Trophoblast cell (in vitro differentiated cells and primary cell): Measurements from ENCODE around the gene DPP6.
A peak's percentile ranks its signal among the peaks of the same experiment; 100 is the strongest.

Source experiments
- DNase-seq, 2 donors: peaks; one replicate each; pipeline ENCODE4 v3.0.0-alpha.2; 2016
- H2AFZ ChIP-seq: 2 replicates; pipeline ENCODE4 v1.6.1; 2013; ENCODE audit warnings: low read length, moderate library complexity, mild to moderate bottlenecking; ENCODE audit not compliant: insufficient read depth, poor library complexity
- H2AK5ac ChIP-seq: 2 replicates; pipeline ENCODE4 v1.6.1; 2013; ENCODE audit warnings: mild to moderate bottlenecking, low read length
- H2BK120ac ChIP-seq: 2 replicates; pipeline ENCODE4 v1.6.1; 2013; ENCODE audit warnings: low read length, mild to moderate bottlenecking, moderate library complexity; ENCODE audit not compliant: insufficient read depth, poor library complexity
- H2BK12ac ChIP-seq: 2 replicates; pipeline ENCODE4 v1.6.1; 2013; ENCODE audit warnings: mild to moderate bottlenecking, low read length, moderate library complexity
- H2BK5ac ChIP-seq: 2 replicates; pipeline ENCODE4 v1.6.1; 2013; ENCODE audit warnings: low read length, low read depth, moderate library complexity, mild to moderate bottlenecking; ENCODE audit not compliant: poor library complexity
- H3K14ac ChIP-seq: 2 replicates; pipeline ENCODE4 v1.6.1; 2013; ENCODE audit warnings: mild to moderate bottlenecking, low read length
- H3K18ac ChIP-seq: 2 replicates; pipeline ENCODE4 v1.6.1; 2013; ENCODE audit warnings: mild to moderate bottlenecking, low read length
- H3K23ac ChIP-seq: 2 replicates; pipeline ENCODE4 v1.6.1; 2013; ENCODE audit warnings: low read length
- H3K27ac ChIP-seq: 2 replicates; pipeline ENCODE4 v1.5.1; 2013; ENCODE audit warnings: low read depth, mild to moderate bottlenecking, inconsistent platforms, low read length, moderate library complexity
- H3K27me3 ChIP-seq: 2 replicates; pipeline ENCODE4 v1.6.1; 2013; ENCODE audit warnings: inconsistent platforms, mild to moderate bottlenecking, low read length, moderate library complexity; ENCODE audit not compliant: insufficient read depth
- H3K36me3 ChIP-seq, 2 experiments: 1 replicate in 1 of 2; 2 replicates in 1 of 2; pipeline ENCODE4 v1.6.1; 2013; ENCODE audit warnings: low read length in 2 of 2, mild to moderate bottlenecking in 2 of 2, moderate library complexity in 1 of 2; ENCODE audit not compliant: insufficient read depth in 2 of 2, control insufficient read depth in 1 of 2
- H3K4ac ChIP-seq: 2 replicates; pipeline ENCODE4 v1.6.1; 2013; ENCODE audit warnings: low read depth, mild to moderate bottlenecking, low read length, moderate library complexity
- H3K4me1 ChIP-seq, 2 experiments: 1 replicate in 1 of 2; 2 replicates in 1 of 2; pipeline ENCODE4 v1.6.1; 2013; ENCODE audit warnings: low read length in 2 of 2, mild to moderate bottlenecking in 2 of 2, moderate library complexity in 1 of 2; ENCODE audit not compliant: insufficient read depth in 2 of 2, control insufficient read depth in 1 of 2
- H3K4me2 ChIP-seq: 2 replicates; pipeline ENCODE4 v1.6.1; 2013; ENCODE audit warnings: inconsistent platforms, mild to moderate bottlenecking, low read length, moderate library complexity
- H3K4me3 ChIP-seq: 2 replicates; pipeline ENCODE4 v1.5.1; 2013; ENCODE audit warnings: mild to moderate bottlenecking, low read depth, low read length, inconsistent platforms
- H3K79me1 ChIP-seq: one replicate; pipeline ENCODE4 v1.6.1; 2013; ENCODE audit warnings: low read length
- H3K79me2 ChIP-seq: 2 replicates; pipeline ENCODE4 v1.6.1; 2013; ENCODE audit warnings: low read length, mild to moderate bottlenecking; ENCODE audit not compliant: control insufficient read depth, insufficient read depth, poor library complexity
- H3K9ac ChIP-seq: 2 replicates; pipeline ENCODE4 v1.6.1; 2013; ENCODE audit warnings: mild to moderate bottlenecking, low read length
- H3K9me3 ChIP-seq: 2 replicates; pipeline ENCODE4 v1.6.1; 2013; ENCODE audit warnings: low read depth, mild to moderate bottlenecking, control low read depth, inconsistent platforms, low read length; ENCODE audit not compliant: insufficient read depth
- H4K12ac ChIP-seq: 2 replicates; pipeline ENCODE4 v1.6.1; 2013; ENCODE audit warnings: low read depth, mild to moderate bottlenecking, low read length, moderate library complexity
- H4K8ac ChIP-seq: 2 replicates; pipeline ENCODE4 v1.6.1; 2013; ENCODE audit warnings: low read depth, mild to moderate bottlenecking, low read length, moderate library complexity
- H4K91ac ChIP-seq: one replicate; pipeline ENCODE4 v1.6.1; 2013; ENCODE audit warnings: low read depth, mild to moderate bottlenecking, low read length, moderate library complexity
- WGBS: extraction: QIAGEN DNeasy Blood & Tissue Kit; methylation state at CpG from one replicate; pipeline ENCODE4 v1.1.7; 2013; ENCODE audit warnings: missing lambda C conversion rate; ENCODE audit not compliant: insufficient read length, insufficient coverage; ENCODE audit errors: extremely low coverage; 5-methylcytosine and 5-hydroxymethylcytosine counted together

DPP6 gene

DNA sequence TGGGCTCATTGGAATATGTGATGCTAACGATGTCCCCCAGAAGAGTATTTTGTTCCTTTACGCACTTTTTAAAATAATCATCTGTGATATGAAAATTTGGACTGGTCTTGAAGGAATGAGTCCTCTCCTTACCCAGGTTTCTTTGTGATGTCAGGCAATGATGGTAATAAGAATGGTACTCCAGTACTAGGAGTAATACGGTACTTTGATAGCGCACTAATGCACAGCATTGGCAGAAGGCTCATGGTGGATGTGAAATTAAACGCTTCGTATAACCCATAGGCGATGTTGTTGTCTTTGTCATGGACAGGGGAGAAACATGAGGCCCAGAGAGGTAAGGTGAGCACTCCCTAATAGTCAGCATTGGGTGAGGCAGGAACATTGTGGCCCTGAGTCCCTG, 125.4 kb downstream of the DPP6 start:
- H3K23ac ChIP-seq: no peak overlapping the region
- H3K18ac ChIP-seq: no peak overlapping the region
- H4K12ac ChIP-seq: no peak overlapping the region
- H3K4me1 ChIP-seq: peaks cover 3 to 7% of the 10 kb centered on the region in 2 experiments
- H3K79me1 ChIP-seq: no peaks in the 10 kb centered on the region
- no peaks in the 10 kb centered on the region for H3K27me3 ChIP-seq
- H3K79me2 ChIP-seq: no peaks in the 10 kb centered on the region
- H3K27ac ChIP-seq: no peak overlapping the region
- no peak for DNase-seq
- no CpG with 5 or more reads among the region's 7 CpGs for WGBS
- no peak overlapping the region for H3K4ac ChIP-seq
- no peak overlapping the region for H2BK120ac ChIP-seq
- no peak overlapping the region for H3K4me2 ChIP-seq
- no peak overlapping the region for H3K14ac ChIP-seq
- H2BK12ac ChIP-seq: no peak overlapping the region
- H2AFZ ChIP-seq: no peak overlapping the region
- no peaks in the 10 kb centered on the region for H3K36me3 ChIP-seq
- H4K8ac ChIP-seq: no peak overlapping the region
- H2AK5ac ChIP-seq: no peak overlapping the region
- no peak overlapping the region for H3K9ac ChIP-seq
- no peak overlapping the region for H4K91ac ChIP-seq
- H3K9me3 ChIP-seq: no peaks in the 10 kb centered on the region
- H3K4me3 ChIP-seq: no peak overlapping the region
- H2BK5ac ChIP-seq: no peak overlapping the region

DNA sequence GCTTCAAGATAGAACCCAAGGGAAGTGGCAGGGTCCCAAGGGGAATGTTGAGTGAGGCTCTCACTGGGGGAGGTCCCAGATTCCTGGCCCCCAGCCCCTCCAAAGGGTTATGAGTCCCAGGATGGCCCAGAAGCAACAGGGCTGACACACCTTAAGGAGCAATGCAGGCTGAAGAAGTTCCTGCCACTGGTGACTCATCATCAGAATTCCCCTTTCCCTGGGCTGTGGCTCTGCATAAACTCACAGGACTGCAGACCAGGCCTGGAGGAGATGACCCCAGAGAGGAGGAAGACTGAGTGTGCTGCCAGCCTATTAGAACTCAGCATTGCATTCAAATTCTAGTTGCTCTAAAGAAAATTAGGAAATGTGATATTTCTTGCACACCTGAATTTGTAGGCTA, 126.7 kb downstream of the DPP6 start:
- Histone ChIP-seq H3K14ac (no peak overlapping the region), H3K4me1 (peaks cover 6 to 11% of the 10 kb centered on the region in 2 experiments), H2BK12ac (no peak overlapping the region), H2AK5ac (no peak overlapping the region), H3K79me1 (no peaks in the 10 kb centered on the region), H3K27ac (no peak overlapping the region), H4K12ac (no peak overlapping the region), H3K9ac (no peak overlapping the region), H3K9me3 (no peaks in the 10 kb centered on the region), H4K91ac (no peak overlapping the region), H3K4me2 (no peak overlapping the region), H3K4ac (no peak overlapping the region), H3K36me3 (no peaks in the 10 kb centered on the region), H4K8ac (no peak overlapping the region), H3K4me3 (no peak overlapping the region), H2BK5ac (no peak overlapping the region), H2AFZ (no peak overlapping the region), H3K27me3 (no peaks in the 10 kb centered on the region), H2BK120ac (no peak overlapping the region), H3K23ac (no peak overlapping the region), H3K18ac (no peak overlapping the region), H3K79me2 (no peaks in the 10 kb centered on the region)
- DNase-seq: no peak

GRCh38 chr7:154183482-154183881, 131.3 kb downstream of the DPP6 start:
- no peak overlapping the region for H3K18ac ChIP-seq
- no peak overlapping the region for H3K4ac ChIP-seq
- no peak overlapping the region for H3K27ac ChIP-seq
- no peak overlapping the region for H2BK5ac ChIP-seq
- WGBS: no CpG with 5 or more reads among the region's 10 CpGs
- H4K12ac ChIP-seq: no peak overlapping the region
- no peaks in the 10 kb centered on the region for H3K27me3 ChIP-seq
- H4K91ac ChIP-seq: no peak overlapping the region
- peaks cover 6 to 10% of the 10 kb centered on the region in 2 experiments for H3K4me1 ChIP-seq
- no peaks in the 10 kb centered on the region for H3K36me3 ChIP-seq
- H3K23ac ChIP-seq: no peak overlapping the region
- H3K4me2 ChIP-seq: peak overlapping the region; percentile 33
- no peak overlapping the region for H2BK120ac ChIP-seq
- no peaks in the 10 kb centered on the region for H3K79me1 ChIP-seq
- no peak overlapping the region for H3K14ac ChIP-seq
- H3K9me3 ChIP-seq: no peaks in the 10 kb centered on the region
- H2BK12ac ChIP-seq: no peak overlapping the region
- H3K9ac ChIP-seq: no peak overlapping the region
- H3K4me3 ChIP-seq: no peak overlapping the region
- no peak overlapping the region for H2AK5ac ChIP-seq
- no peak overlapping the region for H4K8ac ChIP-seq
- DNase-seq: no peak
- no peaks in the 10 kb centered on the region for H3K79me2 ChIP-seq
- no peak overlapping the region for H2AFZ ChIP-seq

GRCh38 chr7:154183946-154184345, 131.7 kb downstream of the DPP6 start:
- H3K4me3 ChIP-seq: no peak overlapping the region
- H2BK5ac ChIP-seq: no peak overlapping the region
- no CpG with 5 or more reads among the region's 3 CpGs for WGBS
- no peak overlapping the region for H3K14ac ChIP-seq
- H3K36me3 ChIP-seq: no peaks in the 10 kb centered on the region
- no peak overlapping the region for H4K91ac ChIP-seq
- no peak overlapping the region for H2BK12ac ChIP-seq
- no peak overlapping the region for H4K8ac ChIP-seq
- H3K23ac ChIP-seq: no peak overlapping the region
- H2AFZ ChIP-seq: no peak overlapping the region
- H3K79me1 ChIP-seq: no peaks in the 10 kb centered on the region
- no peaks in the 10 kb centered on the region for H3K9me3 ChIP-seq
- DNase-seq: no peak
- no peaks in the 10 kb centered on the region for H3K79me2 ChIP-seq
- no peak overlapping the region for H3K27ac ChIP-seq
- H3K4me2 ChIP-seq: no peak overlapping the region
- H4K12ac ChIP-seq: no peak overlapping the region
- no peak overlapping the region for H3K18ac ChIP-seq
- H3K9ac ChIP-seq: no peak overlapping the region
- H2BK120ac ChIP-seq: no peak overlapping the region
- no peak overlapping the region for H2AK5ac ChIP-seq
- no peak overlapping the region for H3K4ac ChIP-seq
- no peaks in the 10 kb centered on the region for H3K27me3 ChIP-seq
- peaks cover 3 to 5% of the 10 kb centered on the region in 2 experiments for H3K4me1 ChIP-seq
